MCF 10A (cell line): ENCODE data around the gene TWIST2. TPM values are rescaled to one million over a fixed set of nuclear protein-coding genes. Genes with fewer than 3 reads are reported as not detected.

ENCODE experiments used
- BruUV-seq: library from RNA; stranded (reverse); fragments of 400-500 nt; replicated peaks from 2 replicates; lab custom pipeline; 2021; lab: Mats Ljungman, UMichigan
- CTCF ChIA-PET: fragments of 300-600 bp; sonication (Branson Sonifier 250); formaldehyde crosslinking; extraction: SDS; loops from one replicate; lab custom pipeline; 2021; ENCODE audit warnings: antibody characterized with exemption, inconsistent platforms; lab: Yijun Ruan, JAX
- POLR2A ChIA-PET: fragments of 300-600, 350-650 bp; sonication (Branson Sonifier 250); formaldehyde crosslinking; extraction: SDS; loops from one replicate; lab custom pipeline; 2020; ENCODE audit warnings: antibody characterized with exemption, inconsistent platforms; lab: Yijun Ruan, JAX
- DNase-seq: peaks from one replicate; pipeline ENCODE4 v3.0.0-alpha.2; 2018; ENCODE audit not compliant: unreplicated experiment
- H3K27ac Mint-ChIP-seq: one replicate; pipeline ENCODE4 v1.8.0; 2022; ENCODE audit warnings: mild to moderate bottlenecking, low read depth, mixed read lengths; ENCODE audit not compliant: unreplicated experiment
- H3K27me3 Mint-ChIP-seq: one replicate; pipeline ENCODE4 v1.8.0; 2022; ENCODE audit warnings: mixed read lengths; ENCODE audit not compliant: insufficient read depth, unreplicated experiment
- H3K36me3 Mint-ChIP-seq: one replicate; pipeline ENCODE4 v1.8.0; 2022; ENCODE audit warnings: mild to moderate bottlenecking, moderate library complexity, mixed read lengths; ENCODE audit not compliant: insufficient read depth, unreplicated experiment
- H3K4me1 Mint-ChIP-seq: one replicate; pipeline ENCODE4 v1.8.0; 2022; ENCODE audit warnings: mixed read lengths; ENCODE audit not compliant: insufficient read depth, unreplicated experiment
- H3K4me3 Mint-ChIP-seq: one replicate; pipeline ENCODE4 v1.8.0; 2022; ENCODE audit warnings: mild to moderate bottlenecking, moderate library complexity, mixed read lengths; ENCODE audit not compliant: unreplicated experiment
- H3K9me3 Mint-ChIP-seq: one replicate; pipeline ENCODE4 v1.8.0; 2022; ENCODE audit warnings: mixed read lengths; ENCODE audit not compliant: unreplicated experiment
- CTCF ChIP-seq: fragments of 200-600 bp; IDR thresholded peaks from one replicate; pipeline ENCODE4 v1.8.0; 2022; ENCODE audit warnings: antibody characterized with exemption, mild to moderate bottlenecking; ENCODE audit not compliant: unreplicated experiment
- intact Hi-C: fragments of 100-400 bp; cut with micrococcal nuclease; formaldehyde crosslinking; loops from 2 replicates; pipeline ENCODE4 v1.14.1; 2022
- total RNA-seq: library from RNA; stranded (reverse); gene quantifications from 2 replicates; pipeline ENCODE4 v1.2.3, GENCODE V29; 2022

Gene TWIST2
- total RNA-seq, 1 experiment from 2014 or later: 30.2 TPM

- no peak overlapping the region for H3K4me3 Mint-ChIP-seq
- no peaks in the 10 kb centered on the region for H3K9me3 Mint-ChIP-seq
- no peak for TF ChIP-seq CTCF
- H3K27me3 Mint-ChIP-seq: no peaks in the 10 kb centered on the region
- intact Hi-C loops: no loop called here
- H3K4me1 Mint-ChIP-seq: peaks cover 16% of the 10 kb centered on the region
- no TSS peak for BruUV-seq
- ChIA-PET POLR2A (interaction anchor here (1.6 kb wide), 1 partner anchor 10 kb away, joined by 5 read pairs; the partner anchor contains the start of gene TWIST2), CTCF (interaction anchor here (0.6 to 1.0 kb wide), 2 partner anchors 100 to 595 kb away, joined by 4 to 6 read pairs; no protein-coding TSS in a partner anchor)
- H3K27ac Mint-ChIP-seq: no peak overlapping the region
- peaks cover 18% of the 10 kb centered on the region for H3K36me3 Mint-ChIP-seq
- no peak for DNase-seq
Measured at GRCh38 chr2:238857959-238858358, 10.1 kb downstream of the TWIST2 start.

- peaks cover 30% of the 10 kb centered on the region for H3K4me1 Mint-ChIP-seq
- no peak for TF ChIP-seq CTCF
- BruUV-seq: no TSS peak
- ChIA-PET CTCF (interaction anchor here (0.5 kb wide), 1 partner anchor 12 kb away, joined by 3 read pairs; the partner anchor contains the start of gene TWIST2), POLR2A (interaction anchor here (0.6 kb wide), 1 partner anchor 596 kb away, joined by 4 read pairs; no protein-coding TSS in a partner anchor)
- H3K36me3 Mint-ChIP-seq: peaks cover 19% of the 10 kb centered on the region
- no peak overlapping the region for H3K4me3 Mint-ChIP-seq
- no peak overlapping the region for H3K27ac Mint-ChIP-seq
- no peaks in the 10 kb centered on the region for H3K27me3 Mint-ChIP-seq
- intact Hi-C loops: loop anchor here (5.0 kb wide), 1 partner anchor 88 kb away; no protein-coding TSS in a partner anchor
- H3K9me3 Mint-ChIP-seq: no peaks in the 10 kb centered on the region
- no peak for DNase-seq
Measured at GRCh38 chr2:238859636-238860347, 11.9 kb downstream of the TWIST2 start.

- Mint-ChIP-seq H3K9me3 (no peaks in the 10 kb centered on the region), H3K27ac (no peak overlapping the region), H3K27me3 (no peaks in the 10 kb centered on the region), H3K4me1 (peaks cover 30% of the 10 kb centered on the region), H3K36me3 (peaks cover 11% of the 10 kb centered on the region), H3K4me3 (no peak overlapping the region)
- BruUV-seq: no TSS peak
- intact Hi-C loops: loop anchor here (5.0 kb wide), 1 partner anchor 86 kb away; no protein-coding TSS in a partner anchor
- DNase-seq: no peak
- ChIA-PET POLR2A (interaction anchor here (4.9 kb wide), 1 partner anchor 11 kb away, joined by 54 read pairs; the partner anchor contains the start of gene TWIST2), CTCF (interaction anchor here (1.9 kb wide), 1 partner anchor 13 kb away, joined by 5 read pairs; the partner anchor contains the start of gene TWIST2)
- TF ChIP-seq CTCF: no peak
Measured at GRCh38 chr2:238861013-238861730, 13.3 kb downstream of the TWIST2 start.
